Inflammatory macrophage treated with lipopolysaccharide for 1 hour (primary cell): ENCODE results near the gene AGER.

Source experiments
- DNase-seq, 2 donors: peaks; one replicate each; pipeline ENCODE4 v3.0.0-alpha.2; 2020 to 2022

AGER gene

GRCh38 chr6:32167761-32168262 is 16.2 kb downstream of the AGER start:
- no peak for DNase-seq

- DNase-seq = no peak
Observed at GRCh38 chr6:32167154-32167760, 16.8 kb downstream of the AGER start.

DNA sequence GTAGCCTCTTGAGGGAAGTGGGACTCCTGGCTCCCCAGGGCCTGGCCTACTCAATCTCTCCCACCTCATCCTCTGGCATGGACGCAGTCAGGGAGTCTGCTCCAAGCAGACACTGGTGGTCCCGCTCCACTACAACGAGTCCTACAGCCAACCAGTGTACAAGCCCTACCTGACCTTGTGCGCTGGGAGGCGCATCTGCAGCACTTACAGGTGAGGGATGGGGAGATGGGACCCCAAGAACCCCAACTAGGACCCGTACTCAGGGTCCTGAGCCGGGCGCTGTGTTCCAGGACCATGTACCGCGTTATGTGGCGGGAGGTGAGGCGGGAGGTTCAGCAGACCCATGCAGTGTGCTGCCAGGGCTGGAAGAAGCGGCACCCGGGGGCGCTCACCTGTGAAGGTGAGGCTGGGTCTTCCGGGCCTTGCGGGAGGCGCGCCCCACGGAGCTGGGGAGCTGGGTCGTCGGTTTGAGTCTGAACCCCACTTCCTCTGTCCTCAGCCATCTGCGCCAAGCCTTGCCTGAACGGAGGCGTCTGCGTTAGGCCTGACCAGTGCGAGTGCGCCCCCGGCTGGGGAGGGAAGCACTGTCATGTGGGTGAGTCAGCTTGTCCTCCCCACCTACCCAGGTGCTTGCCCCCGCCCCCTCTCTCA is 17.5 kb downstream of the AGER start:
- DNase-seq = no peak

- no peak for DNase-seq
Observed at GRCh38 chr6:32164295-32164694, 19.8 kb downstream of the AGER start, which contains the start of gene EGFL8. TSS of gene EGFL8 (plus strand) at chr6:32164595. CDS start at chr6:32166166, 1,571 bp downstream.

DNA sequence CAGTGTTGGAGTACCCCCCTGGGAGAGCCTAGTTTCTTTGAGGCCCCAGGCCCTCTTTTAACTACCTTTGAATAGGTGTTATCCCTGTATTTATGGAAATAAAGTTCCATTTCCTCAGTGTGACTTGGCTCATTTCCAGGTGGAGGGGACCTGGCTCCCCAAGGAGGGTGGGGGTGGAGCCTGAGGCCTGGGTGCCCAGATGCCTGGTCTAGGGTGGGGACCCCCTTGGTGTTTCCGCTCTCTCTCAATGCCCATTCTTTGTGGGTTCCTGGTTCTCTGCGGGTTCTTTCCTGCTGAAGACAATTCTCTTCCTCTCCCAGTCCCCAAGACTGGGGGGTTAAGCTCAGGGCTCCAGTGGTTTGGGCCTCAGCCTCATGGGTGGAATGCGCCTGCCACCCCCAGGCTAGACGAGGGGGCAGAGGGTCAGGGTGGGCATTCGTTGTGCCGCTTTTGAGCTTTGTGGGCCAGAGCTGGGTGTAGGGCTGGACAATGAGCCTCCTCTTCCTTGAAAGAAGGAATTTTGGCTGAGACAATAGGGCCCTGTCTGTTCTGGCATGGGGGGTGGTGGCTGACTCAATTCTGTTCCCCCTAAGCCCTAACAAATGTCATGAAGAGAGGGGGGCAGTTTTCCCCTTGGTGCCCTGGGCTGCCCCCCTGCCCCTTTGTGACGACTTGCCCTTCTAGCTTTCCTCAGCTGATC is 20.3 kb downstream of the AGER start:
- DNase-seq = no peak

- DNase-seq = no peak
Observed at GRCh38 chr6:32158052-32158451, 26.0 kb downstream of the AGER start.

DNA sequence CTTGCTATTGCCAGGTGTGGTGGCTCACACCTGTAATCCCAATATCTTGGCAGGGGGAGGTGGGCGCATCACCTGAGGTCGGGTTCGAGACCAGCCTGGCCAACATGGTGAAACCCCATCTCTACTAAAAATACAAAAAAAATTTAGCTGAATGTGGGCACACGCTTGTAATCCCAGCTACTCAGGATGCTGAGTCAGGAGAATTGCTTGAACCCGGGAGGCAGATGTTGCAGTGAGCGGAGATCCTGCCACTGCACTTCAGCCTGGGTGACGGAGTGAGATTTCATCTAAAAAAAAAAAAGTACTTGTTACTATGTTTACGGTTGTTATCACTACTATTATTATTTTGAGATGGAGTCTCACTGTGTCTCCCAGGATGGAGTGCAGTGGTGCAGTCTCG is 27.2 kb downstream of the AGER start:
- DNase-seq = no peak

DNA sequence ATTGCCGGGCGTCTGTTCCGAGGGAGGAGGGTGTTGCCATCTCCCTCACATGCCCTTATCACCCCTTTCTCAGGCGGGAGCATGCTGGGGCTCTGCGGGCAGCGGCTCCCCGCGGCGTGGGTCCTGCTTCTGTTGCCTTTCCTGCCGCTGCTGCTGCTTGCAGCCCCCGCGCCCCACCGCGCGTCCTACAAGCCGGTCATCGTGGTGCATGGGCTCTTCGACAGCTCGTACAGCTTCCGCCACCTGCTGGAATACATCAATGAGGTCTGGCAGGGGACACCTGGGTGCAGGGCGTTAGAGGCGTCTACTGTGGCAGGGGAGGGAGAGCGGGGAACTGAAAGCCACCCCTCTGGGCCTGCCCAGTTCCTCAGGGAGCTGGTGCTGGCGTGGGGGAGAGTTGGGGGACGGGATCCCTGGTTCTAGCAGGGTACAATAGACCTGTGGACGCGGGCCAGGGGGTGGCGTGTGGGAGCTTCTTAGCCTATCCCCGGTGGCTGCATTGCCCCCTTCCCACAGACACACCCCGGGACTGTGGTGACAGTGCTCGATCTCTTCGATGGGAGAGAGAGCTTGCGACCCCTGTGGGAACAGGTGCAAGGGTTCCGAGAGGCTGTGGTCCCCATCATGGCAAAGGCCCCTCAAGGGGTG is 29.4 kb downstream of the AGER start:
- DNase-seq = peak in 1 of 2 donors; percentile 9

DNA sequence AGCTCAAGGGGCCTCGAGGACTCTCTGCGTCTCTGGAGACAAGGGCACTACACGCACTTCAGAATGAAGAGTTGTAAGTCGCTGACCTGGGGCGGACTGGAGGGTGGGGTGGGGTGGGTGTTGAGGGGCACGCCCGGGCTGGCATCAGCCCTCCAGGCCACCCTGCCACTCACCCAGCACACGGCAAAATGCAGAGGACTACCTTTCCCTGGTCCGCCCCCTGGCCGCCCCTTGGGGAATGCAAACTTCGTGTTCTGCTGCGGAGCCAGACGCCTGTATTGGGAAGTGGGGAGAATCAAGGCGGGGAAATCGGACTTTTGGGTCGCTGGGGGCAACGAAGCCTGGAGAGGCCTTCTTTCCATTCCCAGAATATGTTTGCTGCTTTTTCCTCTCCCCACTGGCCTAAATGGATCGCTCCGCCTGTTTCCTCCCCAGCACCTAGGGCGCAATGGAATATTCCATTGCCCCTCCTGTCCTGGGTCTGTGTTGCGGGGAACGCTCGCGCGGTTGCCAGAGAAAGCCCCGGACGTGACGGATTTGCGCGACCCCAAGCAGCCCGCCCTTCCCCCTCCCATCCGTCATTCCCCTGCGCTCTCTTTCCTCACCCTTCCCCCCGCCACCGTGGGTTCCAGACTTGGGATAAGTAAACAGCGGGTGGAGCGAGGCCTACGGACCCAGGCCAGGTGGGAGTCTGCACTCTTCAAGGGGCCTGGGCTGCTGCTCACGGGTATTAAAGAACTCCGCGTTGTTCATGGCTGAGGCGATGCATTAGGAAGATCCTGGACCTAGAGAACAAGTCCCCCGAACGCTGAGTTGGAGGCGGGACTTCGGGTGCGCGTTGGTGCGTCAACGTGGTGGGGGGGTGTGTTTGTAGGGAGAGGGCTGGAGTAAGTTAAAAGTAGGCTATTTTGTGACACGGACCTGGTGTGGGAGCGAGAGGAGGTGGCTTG is 30.2 kb downstream of the AGER start, which contains the start of gene PPT2:
Gene PPT2, plus strand, starts transcription at position 578 of the 950 bp plus-strand sequence. CDS start 454 bp downstream, outside the sequence.
- peak; percentile 6 to 19 for DNase-seq

DNA sequence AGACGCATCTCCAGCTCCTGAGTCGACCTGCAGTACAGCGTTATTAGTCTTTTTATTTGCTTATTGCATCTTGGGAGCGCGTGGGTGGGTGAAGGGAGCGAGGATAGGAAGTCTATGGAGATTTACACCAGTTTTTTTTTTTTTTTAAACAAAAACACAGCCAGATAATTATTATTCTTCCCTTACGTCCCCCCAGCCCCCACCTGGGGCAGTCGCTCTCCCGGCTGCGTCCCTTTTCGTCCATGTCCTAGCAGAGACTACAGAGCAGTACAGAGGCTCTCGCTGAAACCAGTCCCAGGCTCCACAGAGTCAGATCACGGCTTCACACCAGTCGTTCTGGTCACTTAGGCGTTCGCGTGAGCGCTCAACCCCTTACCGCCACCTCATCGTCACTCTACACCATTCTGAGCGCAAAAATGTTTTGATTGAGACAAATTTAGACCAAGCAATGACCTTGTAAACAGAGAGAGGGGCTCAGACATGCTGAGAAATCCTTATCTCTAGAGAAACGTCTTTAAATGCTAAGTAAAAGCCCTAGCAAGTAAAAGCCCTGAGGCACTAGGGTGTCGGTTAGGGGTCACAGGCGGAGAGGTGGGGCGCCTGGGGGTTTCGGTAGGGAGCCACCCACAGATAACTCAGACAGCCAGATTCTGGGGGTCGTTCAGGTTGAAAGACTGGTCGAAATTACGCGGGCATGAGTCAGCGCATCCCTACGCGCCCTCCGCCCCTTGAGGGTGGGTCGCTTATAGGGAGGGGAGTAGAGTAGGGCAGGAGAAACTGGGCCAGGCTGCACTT is 31.1 kb downstream of the AGER start:
- no peak for DNase-seq

- DNase-seq = no peak
Observed at GRCh38 chr6:32151863-32152768, 31.9 kb downstream of the AGER start, which contains the start of gene PRRT1. TSS of gene PRRT1 (minus strand) at chr6:32151939. CDS start at chr6:32151827, 112 bp downstream.

DNA sequence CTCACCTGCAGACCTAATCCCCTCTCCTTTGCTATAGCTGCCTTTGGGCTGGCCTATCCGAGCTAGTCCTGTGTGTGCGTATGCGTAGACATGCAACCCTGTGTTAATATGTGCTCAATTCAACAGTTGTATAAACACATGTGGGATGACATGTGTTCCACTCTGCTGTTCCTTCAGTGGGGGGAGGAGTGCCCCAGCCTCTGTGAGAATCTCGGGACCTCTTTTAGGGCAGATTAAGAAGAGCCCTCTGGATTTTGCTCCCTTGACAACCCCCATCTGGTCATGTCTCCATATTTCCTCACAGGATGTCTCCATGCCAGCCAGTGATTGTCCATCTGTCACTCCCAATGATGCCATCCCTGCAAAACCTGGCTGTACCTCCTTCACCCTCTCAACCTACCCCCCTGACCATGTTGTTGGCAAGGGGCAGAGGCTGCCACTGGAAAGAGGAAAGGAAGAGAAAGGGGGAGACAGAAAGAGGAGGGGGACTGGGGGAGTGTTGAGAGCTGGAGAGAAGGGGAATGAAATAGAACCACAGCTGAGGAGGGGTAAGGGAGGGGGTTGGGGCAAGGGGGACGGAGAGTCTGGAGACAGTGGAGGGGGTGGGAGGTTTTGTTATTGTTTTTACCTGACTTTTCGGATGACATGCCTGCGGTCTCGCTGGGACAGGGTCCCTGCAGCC is 32.7 kb downstream of the AGER start:
- DNase-seq = no peak

- no peak for DNase-seq
Observed at GRCh38 chr6:32149932-32150870, 33.9 kb downstream of the AGER start.

DNA sequence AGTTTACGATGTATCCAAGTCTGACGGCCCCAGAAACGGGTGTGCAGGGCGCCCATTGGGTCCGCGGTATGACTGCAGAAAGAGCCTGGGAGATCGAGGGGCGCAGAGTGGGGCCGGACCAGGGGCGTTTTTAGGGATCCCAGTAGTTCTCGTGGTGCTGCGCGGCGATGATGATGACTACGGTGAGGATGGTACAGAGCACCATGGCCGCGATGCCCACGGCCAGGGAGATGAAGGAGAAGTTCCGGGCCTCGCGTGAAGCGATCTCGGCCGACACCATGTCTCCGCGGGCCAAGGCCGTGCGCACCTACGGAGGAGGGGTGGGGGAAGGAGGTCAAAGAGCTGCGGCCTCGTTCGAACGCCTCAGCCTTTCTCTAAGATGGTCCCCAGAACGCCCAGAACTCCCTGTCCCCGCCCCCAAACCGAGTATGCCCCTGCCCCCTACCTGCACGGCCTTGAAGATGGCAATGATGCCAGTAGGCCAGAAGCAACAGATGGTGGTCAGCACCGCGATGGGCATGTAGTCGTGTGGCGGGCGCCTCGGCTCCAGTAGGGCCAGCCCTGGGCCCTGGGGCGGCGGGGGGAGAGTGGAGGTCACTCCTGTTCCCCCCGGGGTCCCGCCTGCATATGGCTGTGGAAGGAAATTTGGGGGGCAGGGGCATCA is 34.8 kb downstream of the AGER start:
- no peak for DNase-seq

- peak; percentile 77 to 95 for DNase-seq
Observed at GRCh38 chr6:32148289-32149091, 35.6 kb downstream of the AGER start.

DNA sequence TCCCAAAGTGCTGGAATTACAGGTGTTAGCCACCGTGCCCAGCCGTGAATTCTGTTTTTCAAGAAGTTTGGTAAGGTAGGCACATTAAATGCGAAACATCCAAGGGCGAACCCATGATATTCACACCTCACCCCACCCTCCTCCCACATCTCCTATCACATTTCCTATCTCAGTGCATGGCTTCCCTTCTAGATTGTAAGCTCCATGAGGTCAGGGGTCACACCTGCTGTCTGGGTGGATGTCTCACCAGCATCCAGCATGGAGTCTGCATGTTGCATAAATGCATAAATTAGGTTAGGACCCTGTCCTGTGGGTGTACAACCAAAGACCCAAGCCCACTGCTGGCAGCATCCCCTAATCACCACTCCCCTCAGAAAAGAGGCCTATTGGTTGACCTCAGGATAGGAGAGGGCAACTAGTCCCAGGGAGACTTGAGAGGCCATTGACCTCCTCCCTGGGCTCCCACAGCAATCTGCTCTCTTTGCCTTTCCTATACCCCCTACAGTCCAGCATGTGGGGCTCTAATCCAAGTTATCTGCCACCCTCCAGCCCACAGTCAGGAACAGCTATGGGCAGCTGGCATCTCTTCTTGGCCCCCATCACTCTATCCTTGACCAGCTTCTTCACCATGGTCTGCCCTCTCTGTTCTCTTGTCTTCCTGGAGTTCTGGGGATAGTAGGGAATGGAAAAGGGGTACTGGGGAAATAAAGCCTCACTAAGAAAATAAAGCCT is 36.5 kb downstream of the AGER start:
- DNase-seq = no peak
